Activated CD8-positive, alpha-beta T cell treated with anti-CD3 and anti-CD28 coated beads for 36 hours (primary cell): ENCODE measurements around the gene CYFIP2. TPM values are rescaled to one million over a fixed set of nuclear protein-coding genes. Genes with fewer than 3 reads are reported as not detected.

Experiments used
- ATAC-seq: fragments of 200-7000 bp; cut with Tn5 transposase; one replicate; pipeline ENCODE4 v1.10.0; 2021; ENCODE audit warnings: mild to moderate bottlenecking, moderate library complexity
- CTCF ChIA-PET: fragments of 350-600 bp; sonication (Branson Sonifier 250); formaldehyde crosslinking; loops from one replicate; lab custom pipeline; 2021; ENCODE audit warnings: antibody characterized with exemption; lab: Charles Lee
- POLR2A ChIA-PET: fragments of 350-600 bp; sonication (Branson Sonifier 250); formaldehyde crosslinking; loops from one replicate; lab custom pipeline; 2021; ENCODE audit warnings: antibody characterized with exemption; lab: Charles Lee
- DNase-seq: peaks from one replicate; pipeline ENCODE4 v3.0.0-alpha.2; 2020
- H3K27ac Mint-ChIP-seq: one replicate; pipeline ENCODE4 v1.8.0; 2021; ENCODE audit warnings: mild to moderate bottlenecking, mixed read lengths
- H3K27me3 Mint-ChIP-seq: one replicate; pipeline ENCODE4 v1.8.0; 2021; ENCODE audit warnings: mixed read lengths
- H3K36me3 Mint-ChIP-seq: one replicate; pipeline ENCODE4 v1.8.0; 2021; ENCODE audit warnings: low read depth, mixed read lengths
- H3K4me1 Mint-ChIP-seq: one replicate; pipeline ENCODE4 v1.8.0; 2021; ENCODE audit warnings: low read depth, mixed read lengths
- H3K4me3 Mint-ChIP-seq: one replicate; pipeline ENCODE4 v1.8.0; 2021; ENCODE audit warnings: mild to moderate bottlenecking, moderate library complexity, mixed read lengths
- H3K9me3 Mint-ChIP-seq: one replicate; pipeline ENCODE4 v1.8.0; 2021; ENCODE audit warnings: mixed read lengths
- intact Hi-C: fragments of 100-400 bp; cut with micrococcal nuclease; formaldehyde crosslinking; loops from one replicate; pipeline ENCODE4 v1.10.0; 2022
- total RNA-seq, 2 experiments: library from RNA; stranded (reverse); gene quantifications; one replicate each; pipeline ENCODE4 v1.2.3, GENCODE V29; 2021
- TF ChIP-seq, protein P1 (sequence below): fragments of 200-600 bp; IDR thresholded peaks from one replicate; pipeline ENCODE4 v1.8.0; 2022; ENCODE audit warnings: antibody characterized with exemption, mild to moderate bottlenecking

Gene CYFIP2
- total RNA-seq: 100 to 1,000 TPM; 350 to 351 TPM

DNA sequence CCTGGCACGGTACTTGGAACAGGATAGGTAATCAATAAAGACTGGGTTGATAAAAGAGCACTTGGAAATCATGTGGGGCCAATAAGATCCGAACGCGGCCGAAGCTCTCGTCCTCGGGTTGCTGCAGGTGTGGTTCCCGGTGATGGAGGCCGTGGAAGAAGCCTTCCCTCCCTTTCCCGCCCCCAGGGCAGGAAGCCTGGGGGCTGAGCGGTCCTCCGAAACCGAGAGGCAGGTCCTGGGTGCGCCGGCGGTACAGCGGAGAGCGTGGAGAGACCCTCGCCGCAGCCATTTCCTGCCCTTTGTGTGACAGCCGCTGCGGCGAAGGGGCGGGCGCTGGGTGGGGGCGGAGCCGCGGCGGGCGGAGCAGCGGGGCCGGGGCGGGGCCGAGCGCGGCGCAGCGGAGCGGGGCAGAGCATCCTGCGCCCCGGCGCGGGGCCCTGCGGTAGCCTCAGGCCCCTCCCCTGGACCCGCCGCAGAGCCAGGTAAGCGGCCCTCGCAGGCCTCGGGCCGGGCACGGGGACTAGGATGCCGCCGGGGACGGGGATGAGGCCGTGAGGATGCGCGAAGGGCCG is at the start of gene CYFIP2:
TSS of gene CYFIP2 (plus strand) at position 410 of the 572 bp plus-strand sequence. CDS start 19,239 bp downstream, outside the sequence.
- Mint-ChIP-seq H3K36me3 (peaks cover 39% of the 10 kb centered on the region), H3K4me3 (peak within 1 kb of the TSS; percentile 91), H3K27ac (peak within 1 kb of the TSS; percentile 97), H3K9me3 (no peaks in the 10 kb centered on the region), H3K27me3 (no peaks in the 10 kb centered on the region), H3K4me1 (peaks cover 65% of the 10 kb centered on the region)
- intact Hi-C loops: loop anchor here (5.0 kb wide), 1 partner anchor 118 kb away; no protein-coding TSS in a partner anchor
- ATAC-seq (peak; percentile 80), DNase-seq (peak; percentile 90)
- TF ChIP-seq, protein P1, sequence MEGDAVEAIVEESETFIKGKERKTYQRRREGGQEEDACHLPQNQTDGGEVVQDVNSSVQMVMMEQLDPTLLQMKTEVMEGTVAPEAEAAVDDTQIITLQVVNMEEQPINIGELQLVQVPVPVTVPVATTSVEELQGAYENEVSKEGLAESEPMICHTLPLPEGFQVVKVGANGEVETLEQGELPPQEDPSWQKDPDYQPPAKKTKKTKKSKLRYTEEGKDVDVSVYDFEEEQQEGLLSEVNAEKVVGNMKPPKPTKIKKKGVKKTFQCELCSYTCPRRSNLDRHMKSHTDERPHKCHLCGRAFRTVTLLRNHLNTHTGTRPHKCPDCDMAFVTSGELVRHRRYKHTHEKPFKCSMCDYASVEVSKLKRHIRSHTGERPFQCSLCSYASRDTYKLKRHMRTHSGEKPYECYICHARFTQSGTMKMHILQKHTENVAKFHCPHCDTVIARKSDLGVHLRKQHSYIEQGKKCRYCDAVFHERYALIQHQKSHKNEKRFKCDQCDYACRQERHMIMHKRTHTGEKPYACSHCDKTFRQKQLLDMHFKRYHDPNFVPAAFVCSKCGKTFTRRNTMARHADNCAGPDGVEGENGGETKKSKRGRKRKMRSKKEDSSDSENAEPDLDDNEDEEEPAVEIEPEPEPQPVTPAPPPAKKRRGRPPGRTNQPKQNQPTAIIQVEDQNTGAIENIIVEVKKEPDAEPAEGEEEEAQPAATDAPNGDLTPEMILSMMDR: no peak
- CTCF ChIA-PET: interaction anchor here (1.3 to 5.0 kb wide), 3 partner anchors 9 to 15 kb away, joined by 3 to 38 read pairs (median 8); no protein-coding TSS in a partner anchor
- POLR2A ChIA-PET: interaction anchor here (0.6 to 8.5 kb wide), 16 partner anchors 10 to 83 kb away, joined by 3 to 98 read pairs (median 4); no protein-coding TSS in a partner anchor

DNA sequence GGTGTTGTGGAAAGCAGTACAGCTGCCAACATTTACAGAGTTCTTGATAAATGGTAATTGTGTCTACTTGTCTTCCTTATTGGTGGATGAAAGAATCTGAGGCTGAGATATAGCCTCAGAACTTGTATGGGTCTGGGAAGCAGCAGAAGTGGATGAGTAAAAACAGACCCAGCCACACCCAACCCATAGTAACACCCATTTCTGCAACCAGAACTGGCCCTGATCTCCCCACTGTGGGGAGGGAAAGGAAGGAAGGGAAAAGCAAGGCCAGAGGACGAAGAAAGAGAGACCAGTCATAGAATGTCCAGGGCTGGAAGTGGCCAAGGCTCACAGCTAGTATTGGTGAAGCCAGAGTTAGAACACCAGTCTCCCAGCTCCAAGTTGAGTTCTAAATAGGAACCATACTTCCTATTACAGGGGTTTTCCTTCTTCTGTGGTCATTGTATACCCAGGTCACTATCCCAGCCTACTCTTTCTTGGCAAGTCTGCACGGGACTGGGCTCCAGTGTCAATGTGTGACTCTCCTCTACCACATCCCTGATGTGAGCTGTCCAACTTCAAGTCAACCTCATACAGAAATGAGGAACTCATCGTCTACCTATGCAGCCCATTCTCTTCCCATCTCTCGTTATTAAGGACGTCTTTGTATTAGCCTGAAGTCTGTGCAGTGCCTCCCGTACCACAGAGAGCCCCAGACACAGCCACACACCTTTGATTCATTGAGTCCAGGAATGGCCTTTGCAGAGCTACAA is 49.4 kb upstream of the CYFIP2 start:
- POLR2A ChIA-PET: interaction anchor here (0.8 to 55.7 kb wide), 12 partner anchors 10 to 73 kb away, joined by 3 to 1980 read pairs (median 10); partner anchors contain the start of genes CYFIP2, GARIN3, ITK and MED7
- peaks cover 94% of the 10 kb centered on the region for H3K4me1 Mint-ChIP-seq
- peak overlapping the region; percentile 58 for H3K4me3 Mint-ChIP-seq
- CTCF ChIA-PET: interaction anchor here (1.1 to 3.9 kb wide), 9 partner anchors 10 to 67 kb away, joined by 3 to 27 read pairs (median 9); no protein-coding TSS in a partner anchor
- peaks cover 95% of the 10 kb centered on the region for H3K36me3 Mint-ChIP-seq
- intact Hi-C loops: loop anchor here (2.0 to 5.0 kb wide), 2 partner anchors 34 to 64 kb away; no protein-coding TSS in a partner anchor
- TF ChIP-seq, protein P1: no peak
- H3K27ac Mint-ChIP-seq: peak overlapping the region; percentile 92
- H3K9me3 Mint-ChIP-seq: no peaks in the 10 kb centered on the region
- no peak for ATAC-seq
- H3K27me3 Mint-ChIP-seq: no peaks in the 10 kb centered on the region
- DNase-seq: no peak

DNA sequence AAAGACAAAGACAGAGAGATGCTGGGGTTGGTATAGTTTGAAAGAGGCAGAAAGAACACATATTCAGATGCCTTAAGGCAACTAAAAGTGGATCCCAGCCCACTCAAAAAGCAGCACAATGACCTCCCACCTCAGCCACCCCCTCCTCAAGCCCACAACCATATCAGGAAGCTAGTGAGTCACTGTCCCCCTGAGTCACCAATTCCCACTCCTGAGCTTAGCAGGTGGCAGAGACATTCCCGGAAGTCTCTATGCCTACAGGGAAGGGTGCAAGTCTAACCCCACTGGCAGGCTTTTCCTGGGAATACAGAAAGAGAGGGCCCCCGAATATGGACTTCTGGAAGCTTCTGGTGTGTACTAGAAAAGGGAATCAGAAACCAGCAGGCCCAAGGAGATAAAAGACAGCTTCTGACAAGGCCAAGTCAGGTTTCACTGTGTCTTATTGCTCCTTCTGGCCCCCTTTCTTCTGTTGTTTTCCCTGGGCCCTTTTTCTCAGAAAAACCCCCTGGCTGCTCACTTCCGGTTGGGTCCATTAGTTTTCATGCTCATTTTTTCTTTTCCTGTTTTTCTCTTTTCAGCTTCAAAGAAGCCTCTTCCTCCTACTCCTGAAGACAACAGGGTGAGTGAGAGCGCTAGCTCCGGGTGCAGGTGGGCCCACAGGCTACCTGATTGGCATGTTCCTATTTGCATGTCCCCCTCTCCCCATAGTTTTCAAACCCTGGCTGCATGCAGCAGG is 48.5 kb upstream of the CYFIP2 start:
- ATAC-seq (peak; percentile 13), DNase-seq (peak; percentile 72)
- peak overlapping the region; percentile 92 for H3K27ac Mint-ChIP-seq
- H3K4me1 Mint-ChIP-seq: peaks cover 93% of the 10 kb centered on the region
- ChIA-PET POLR2A (interaction anchor here (0.8 to 55.7 kb wide), 14 partner anchors 9 to 172 kb away, joined by 3 to 1980 read pairs (median 6); partner anchors contain the start of genes CYFIP2, GARIN3, ITK and MED7), CTCF (interaction anchor here (1.0 to 3.9 kb wide), 9 partner anchors 9 to 68 kb away, joined by 3 to 27 read pairs (median 6); no protein-coding TSS in a partner anchor)
- no peaks in the 10 kb centered on the region for H3K27me3 Mint-ChIP-seq
- intact Hi-C loops: loop anchor here (2.0 to 5.0 kb wide), 2 partner anchors 35 to 65 kb away; no protein-coding TSS in a partner anchor
- peaks cover 94% of the 10 kb centered on the region for H3K36me3 Mint-ChIP-seq
- H3K4me3 Mint-ChIP-seq: peak overlapping the region; percentile 36
- TF ChIP-seq, protein P1: no peak
- H3K9me3 Mint-ChIP-seq: no peaks in the 10 kb centered on the region

DNA sequence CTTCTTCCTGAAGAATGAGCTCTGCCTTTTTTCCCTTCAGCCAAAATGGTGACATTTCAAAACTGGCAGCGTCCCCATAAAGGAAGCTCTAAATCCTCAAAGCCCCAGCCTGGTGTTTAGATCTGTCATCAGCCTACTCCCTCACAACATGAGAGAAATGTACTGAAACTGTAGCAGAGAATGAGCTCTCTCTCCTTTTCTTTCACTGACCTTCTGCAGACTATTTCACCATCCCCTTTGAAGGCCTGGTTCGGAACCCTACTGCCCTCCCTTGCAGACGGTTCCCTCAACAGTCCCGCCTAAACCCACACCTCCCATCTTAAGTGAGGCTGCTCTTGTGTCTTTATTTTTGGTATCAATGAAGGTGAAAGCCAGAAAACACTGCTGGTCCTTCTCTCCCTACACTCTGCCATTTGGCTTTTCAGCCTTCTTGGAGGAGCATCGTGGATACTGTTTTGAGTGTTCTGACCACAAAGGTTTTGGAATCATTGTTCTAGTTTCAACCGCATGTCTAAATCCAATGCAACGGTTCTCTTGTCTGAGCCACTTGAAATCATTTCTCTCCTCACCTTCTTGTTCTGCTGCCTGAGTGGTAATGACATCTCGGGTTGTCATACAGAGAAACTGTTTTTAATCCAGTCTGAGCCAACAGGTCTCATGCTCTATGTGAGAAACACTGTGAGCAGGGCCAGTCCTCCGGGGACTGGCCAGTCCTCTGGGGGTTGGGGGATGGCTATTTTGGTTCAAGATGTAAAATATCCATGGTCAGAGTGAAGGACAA is 46.2 kb upstream of the CYFIP2 start:
- ChIA-PET CTCF (interaction anchor here (1.0 to 3.9 kb wide), 4 partner anchors 13 to 104 kb away, joined by 3 to 27 read pairs (median 4); no protein-coding TSS in a partner anchor), POLR2A (interaction anchor here (0.8 to 55.7 kb wide), 5 partner anchors 34 to 76 kb away, joined by 3 to 1980 read pairs (median 4); partner anchors contain the start of genes GARIN3, ITK and MED7)
- H3K36me3 Mint-ChIP-seq: peaks cover 93% of the 10 kb centered on the region
- H3K27me3 Mint-ChIP-seq: no peaks in the 10 kb centered on the region
- peaks cover 82% of the 10 kb centered on the region for H3K4me1 Mint-ChIP-seq
- TF ChIP-seq, protein P1: no peak
- ATAC-seq: peak; percentile 42
- H3K27ac Mint-ChIP-seq: peak overlapping the region; percentile 92
- intact Hi-C loops: loop anchor here (5.0 kb wide), 2 partner anchors 53 to 67 kb away; no protein-coding TSS in a partner anchor
- peak; percentile 56 for DNase-seq
- no peaks in the 10 kb centered on the region for H3K9me3 Mint-ChIP-seq
- peak overlapping the region; percentile 49 for H3K4me3 Mint-ChIP-seq
